GM12873 (cell line): ENCODE data around the gene C1orf122.

ENCODE experiments used
- TF ChIP-seq, protein P1 (sequence below): IDR thresholded peaks from 2 replicates; pipeline ENCODE4 v1.5.1; 2012; ENCODE audit warnings: low read depth, mild to moderate bottlenecking, moderate library complexity, low read length, control low read depth; ENCODE audit not compliant: insufficient read depth; ENCODE audit errors: missing control alignments

C1orf122 gene

DNA sequence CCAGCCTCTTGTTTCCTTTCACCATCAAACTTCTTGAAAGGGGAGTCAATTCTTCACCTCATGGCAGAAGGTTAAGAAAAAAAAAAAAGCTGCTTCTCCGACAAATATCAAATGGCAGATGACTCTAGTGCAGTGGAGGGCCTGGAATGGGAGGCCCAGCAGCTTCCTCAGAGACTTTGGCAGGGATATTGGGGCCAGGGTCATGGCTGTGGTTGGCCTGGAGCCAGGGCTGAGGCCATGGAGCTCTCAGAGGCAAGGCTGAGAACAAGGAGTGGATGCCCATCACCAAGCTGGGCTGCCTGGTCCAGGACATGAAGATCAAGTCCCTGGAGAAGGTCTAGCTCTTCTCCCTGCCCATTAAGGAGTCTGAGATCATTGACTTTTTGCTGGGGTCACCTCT, 33.1 kb downstream of the C1orf122 start:
- TF ChIP-seq, protein P1, sequence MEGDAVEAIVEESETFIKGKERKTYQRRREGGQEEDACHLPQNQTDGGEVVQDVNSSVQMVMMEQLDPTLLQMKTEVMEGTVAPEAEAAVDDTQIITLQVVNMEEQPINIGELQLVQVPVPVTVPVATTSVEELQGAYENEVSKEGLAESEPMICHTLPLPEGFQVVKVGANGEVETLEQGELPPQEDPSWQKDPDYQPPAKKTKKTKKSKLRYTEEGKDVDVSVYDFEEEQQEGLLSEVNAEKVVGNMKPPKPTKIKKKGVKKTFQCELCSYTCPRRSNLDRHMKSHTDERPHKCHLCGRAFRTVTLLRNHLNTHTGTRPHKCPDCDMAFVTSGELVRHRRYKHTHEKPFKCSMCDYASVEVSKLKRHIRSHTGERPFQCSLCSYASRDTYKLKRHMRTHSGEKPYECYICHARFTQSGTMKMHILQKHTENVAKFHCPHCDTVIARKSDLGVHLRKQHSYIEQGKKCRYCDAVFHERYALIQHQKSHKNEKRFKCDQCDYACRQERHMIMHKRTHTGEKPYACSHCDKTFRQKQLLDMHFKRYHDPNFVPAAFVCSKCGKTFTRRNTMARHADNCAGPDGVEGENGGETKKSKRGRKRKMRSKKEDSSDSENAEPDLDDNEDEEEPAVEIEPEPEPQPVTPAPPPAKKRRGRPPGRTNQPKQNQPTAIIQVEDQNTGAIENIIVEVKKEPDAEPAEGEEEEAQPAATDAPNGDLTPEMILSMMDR, result no peak

DNA sequence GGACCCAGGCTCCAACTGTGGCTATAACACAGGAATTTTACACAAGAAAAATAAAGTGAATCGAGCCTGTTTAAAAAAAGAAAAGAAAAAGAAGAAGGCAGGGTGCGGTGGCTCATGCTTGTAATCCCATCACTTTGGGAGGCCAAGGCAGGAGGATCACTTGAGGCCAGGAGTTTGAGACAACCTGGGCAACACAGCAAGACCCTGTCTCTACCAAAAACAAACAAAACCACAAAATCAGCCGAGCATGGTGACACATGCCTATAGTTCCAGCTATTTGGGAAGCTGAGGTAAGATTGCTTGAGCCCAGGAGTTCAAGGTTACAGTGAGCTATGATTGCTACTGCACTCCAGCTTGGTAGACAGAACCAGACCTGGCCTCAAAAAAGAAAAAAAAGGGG, 34.1 kb downstream of the C1orf122 start:
- TF ChIP-seq, protein P1, result no peak

DNA sequence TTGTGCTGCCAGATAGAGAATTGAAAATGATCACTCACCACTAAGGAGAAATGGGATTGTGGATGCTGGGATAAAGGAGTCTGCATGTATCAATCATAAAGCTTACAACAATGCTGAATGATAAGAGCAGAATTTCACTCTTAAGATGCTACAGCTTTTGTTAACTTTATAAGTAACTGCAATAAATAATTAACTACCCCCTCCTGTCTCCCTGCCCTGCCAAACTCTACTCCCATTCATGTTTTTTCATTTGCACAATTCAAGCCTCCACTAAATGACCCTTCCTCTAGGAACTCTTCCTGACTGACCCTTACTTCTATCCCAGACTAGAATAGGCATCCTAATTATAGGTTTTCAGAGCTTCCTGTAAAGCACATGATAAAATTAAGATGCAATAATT, 36.9 kb downstream of the C1orf122 start:
- TF ChIP-seq, protein P1, result no peak

DNA sequence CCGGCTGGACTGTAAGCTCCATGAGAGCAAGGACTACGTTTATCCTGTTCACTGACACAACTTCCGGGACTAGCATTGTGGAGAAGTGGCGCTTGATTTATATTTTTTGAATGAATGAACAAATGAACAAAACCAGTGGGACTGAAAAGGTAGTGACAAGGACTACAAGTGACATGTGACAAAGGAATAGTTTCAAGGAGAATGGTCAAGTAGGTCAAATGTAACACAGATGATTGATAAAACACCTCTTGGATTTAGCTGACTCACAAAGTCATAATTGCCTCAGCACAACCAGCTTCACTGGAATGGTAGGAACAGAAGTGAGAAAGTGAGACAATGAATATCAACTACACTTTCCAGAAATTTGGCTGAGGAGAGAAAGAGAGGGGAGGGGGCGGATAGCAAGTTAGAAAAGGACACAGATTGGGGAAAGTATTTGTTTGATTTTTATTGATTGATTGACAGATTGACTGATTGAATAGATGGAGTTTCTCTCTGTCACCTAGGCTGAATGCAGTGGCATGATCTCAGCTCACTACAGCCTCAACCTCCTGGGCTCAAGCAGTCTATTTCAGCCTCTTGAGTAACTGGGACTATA, 37.6 kb downstream of the C1orf122 start:
- TF ChIP-seq, protein P1, result no peak

DNA sequence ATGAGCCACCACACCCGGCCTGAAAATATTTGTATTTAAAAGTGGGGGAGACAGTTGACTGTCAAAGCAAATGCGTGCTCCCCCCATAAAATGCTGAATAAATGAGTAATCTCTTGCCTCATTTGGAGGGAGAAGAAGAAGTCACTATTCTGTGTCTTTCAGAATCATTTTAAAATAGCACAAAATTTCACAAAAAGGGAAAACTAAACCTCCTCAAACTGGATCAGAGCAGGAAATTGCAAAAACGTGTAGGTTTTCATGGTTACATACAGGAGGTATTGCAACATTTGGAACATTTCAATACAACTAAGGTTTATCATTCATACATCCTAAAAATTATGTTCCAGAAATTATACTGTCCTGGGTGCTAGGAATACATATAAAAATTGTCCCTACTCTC, 38.2 kb downstream of the C1orf122 start:
- TF ChIP-seq, protein P1, result no peak

DNA sequence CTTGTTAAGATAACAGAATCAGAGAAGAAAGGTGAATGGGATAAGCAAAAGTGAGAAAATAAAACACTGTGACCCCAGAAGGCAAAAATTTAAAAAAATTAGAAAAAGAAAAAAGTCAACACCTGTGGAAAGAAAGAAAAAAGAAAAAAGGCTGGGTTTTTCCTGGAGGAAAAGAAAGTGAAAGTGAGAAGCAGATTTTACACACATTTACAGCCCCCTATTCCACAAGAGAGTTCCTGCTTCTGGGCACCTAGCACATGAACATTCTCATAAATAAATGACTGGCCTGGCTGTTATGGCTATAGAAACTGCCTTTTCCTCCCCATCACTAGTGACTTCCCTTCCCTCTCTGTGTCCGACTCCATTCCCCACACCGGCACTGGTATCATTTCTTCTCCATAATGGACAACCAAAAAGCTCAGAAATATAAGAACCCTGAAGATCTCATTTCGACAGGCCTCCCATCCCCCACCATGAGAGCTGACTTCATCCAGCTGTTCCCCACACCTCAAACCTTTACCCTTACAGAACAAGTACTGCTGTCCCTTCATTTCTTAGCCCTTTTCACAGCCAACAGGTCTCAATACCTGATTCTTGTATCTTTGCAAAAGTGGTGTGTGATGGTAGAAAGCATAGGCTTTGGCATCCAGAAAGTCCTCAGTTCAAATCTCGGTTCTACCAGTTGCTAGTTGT, 39.2 kb downstream of the C1orf122 start:
- TF ChIP-seq, protein P1, result no peak

DNA sequence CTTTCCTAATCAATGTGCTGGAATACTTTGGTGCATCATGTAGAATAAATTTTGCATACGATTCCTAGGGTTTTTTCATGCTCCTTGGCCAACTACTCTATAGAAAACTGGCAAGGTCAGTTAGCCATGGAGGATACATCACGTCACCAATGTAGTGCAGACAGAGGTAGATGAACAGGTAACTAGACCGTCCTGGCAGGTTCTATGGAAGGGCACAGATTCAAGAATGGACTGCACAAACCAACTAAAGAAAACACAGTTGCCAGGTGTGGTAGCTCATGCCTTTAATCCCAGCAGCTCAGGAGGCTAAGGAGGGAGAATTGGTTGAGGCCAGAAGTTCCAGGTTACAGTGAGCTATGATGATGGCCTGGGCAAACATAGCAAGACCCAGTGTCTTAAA, 41.9 kb downstream of the C1orf122 start:
- TF ChIP-seq, protein P1, result no peak
